HFF-Myc (cell line): ENCODE data around the gene ZYG11A.
"Not testable (repeated sequence)": the region's sequence is repeated elsewhere in the genome, so short reads cannot be mapped to it uniquely, and the experiment has no call there.

ENCODE experiments used
- DNase-seq: peaks from one replicate; pipeline ENCODE4 v3.0.0-alpha.2; 2011; ENCODE audit warnings: low read depth; ENCODE audit errors: extremely low read depth
- H3K4me3 ChIP-seq: replicated peaks from 2 replicates; pipeline ENCODE4 v1.5.1; 2011; ENCODE audit warnings: low read depth, mild to moderate bottlenecking, control low read depth, low read length
- CTCF ChIP-seq: IDR thresholded peaks from 2 replicates; pipeline ENCODE4 v1.5.1; 2012; ENCODE audit warnings: mild to moderate bottlenecking, low read depth, low read length, control low read depth; ENCODE audit errors: missing control alignments

Gene ZYG11A

GRCh38 chr1:52834798-52835197 is 7.8 kb upstream of the ZYG11A start:
- DNase-seq, result no peak
- H3K4me3 ChIP-seq, result no peak overlapping the region
- TF ChIP-seq CTCF, result no peak

- no peak for DNase-seq
- TF ChIP-seq CTCF, result no peak
- H3K4me3 ChIP-seq, result no peak overlapping the region
Observed at GRCh38 chr1:52836035-52836434, 6.5 kb upstream of the ZYG11A start.

- not testable (repeated sequence) for H3K4me3 ChIP-seq, DNase-seq
Observed at GRCh38 chr1:52839175-52839574, 3.4 kb upstream of the ZYG11A start.

GRCh38 chr1:52845119-52845518 is 2.6 kb downstream of the ZYG11A start:
- H3K4me3 ChIP-seq, DNase-seq: not testable (repeated sequence)

- no peak for DNase-seq
- no peak overlapping the region for H3K4me3 ChIP-seq
- no peak for TF ChIP-seq CTCF
Observed at GRCh38 chr1:52848423-52848822, 5.9 kb downstream of the ZYG11A start.

GRCh38 chr1:52850951-52851350 is 8.4 kb downstream of the ZYG11A start:
- H3K4me3 ChIP-seq, result no peak overlapping the region
- TF ChIP-seq CTCF, result no peak
- DNase-seq, result no peak

GRCh38 chr1:52852854-52853253 is 10.3 kb downstream of the ZYG11A start:
- no peak overlapping the region for H3K4me3 ChIP-seq
- no peak for TF ChIP-seq CTCF

GRCh38 chr1:52855584-52855983 is 13.0 kb downstream of the ZYG11A start:
- no peak for TF ChIP-seq CTCF
- no peak for DNase-seq

More at GRCh38 chr1:52852854-52853253, 10.3 kb downstream of the ZYG11A start:
- no peak for DNase-seq

More at GRCh38 chr1:52855584-52855983, 13.0 kb downstream of the ZYG11A start:
- no peak overlapping the region for H3K4me3 ChIP-seq
